Activated CD4-positive, alpha-beta T cell treated with anti-CD3 and anti-CD28 coated beads, Interleukin-2, amount 50 U/mL, for 4 hours (primary cell): ENCODE data around the gene MYBPC1.
"Not testable (repeated sequence)": the region's sequence is repeated elsewhere in the genome, so short reads cannot be mapped to it uniquely, and the experiment has no call there.

Experiments
- DNase-seq, 2 experiments: peaks; one replicate each; pipeline ENCODE4 v3.0.0-alpha.2; 2020

MYBPC1 gene

DNA sequence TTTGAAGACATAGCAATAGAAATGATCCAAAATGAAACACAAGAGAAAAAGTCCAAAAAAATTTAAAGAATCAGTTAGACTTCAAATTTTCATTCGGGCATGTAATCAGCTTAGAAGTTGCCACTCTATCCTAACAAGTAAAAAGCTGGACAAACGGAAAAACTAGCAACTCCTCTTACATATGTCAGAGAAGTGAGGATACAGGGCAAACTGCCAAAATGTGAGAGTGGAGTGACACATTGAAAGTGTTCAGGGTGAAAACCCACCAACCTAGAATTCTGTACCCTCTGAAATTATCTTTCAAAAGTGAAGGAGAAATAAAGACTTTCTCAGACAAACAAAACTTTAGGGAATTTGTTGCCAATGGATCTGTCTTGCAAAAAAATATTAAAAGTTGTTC lies 60.6 kb downstream of the MYBPC1 start:
- DNase-seq: no peak

- not testable (repeated sequence) for DNase-seq
Measured at GRCh38 chr12:101660662-101661061, 65.9 kb downstream of the MYBPC1 start.

- DNase-seq: no peak
Measured at GRCh38 chr12:101663298-101663697, 68.5 kb downstream of the MYBPC1 start.

GRCh38 chr12:101664992-101665391 lies 70.2 kb downstream of the MYBPC1 start:
- no peak for DNase-seq

DNA sequence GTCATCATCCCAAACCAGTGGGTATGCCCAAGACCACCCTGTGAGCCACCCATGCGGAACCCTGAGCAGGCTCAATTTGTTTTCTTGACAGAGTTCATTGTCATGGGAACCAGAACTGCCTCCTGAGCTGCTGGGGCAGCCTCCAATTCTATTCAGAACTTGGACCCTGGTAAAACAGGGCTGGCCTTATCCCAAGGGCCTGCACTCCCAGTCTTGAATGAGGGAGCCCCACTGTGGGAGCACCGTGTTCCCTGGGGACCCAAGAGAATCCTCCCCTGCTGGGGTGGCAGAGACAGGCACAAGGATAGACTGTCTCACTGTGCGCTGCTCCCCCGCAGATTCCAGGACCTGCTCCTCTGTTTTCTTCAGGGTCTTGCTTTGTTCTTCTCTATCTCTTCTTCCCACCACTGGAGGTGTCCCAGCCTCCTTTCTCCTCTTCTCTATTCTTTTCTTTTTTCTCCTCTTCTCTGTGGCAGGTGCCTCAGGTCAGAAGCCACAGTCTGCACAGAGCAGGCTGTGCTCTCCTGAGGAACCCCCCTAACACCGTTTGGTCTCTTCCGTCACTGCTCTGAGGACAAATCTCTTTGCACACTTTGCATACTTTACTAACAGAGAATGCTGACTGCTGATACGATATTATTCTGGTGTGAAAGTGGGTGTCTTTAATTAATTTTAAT lies 71.4 kb downstream of the MYBPC1 start:
- no peak for DNase-seq

GRCh38 chr12:101667591-101667990 lies 72.8 kb downstream of the MYBPC1 start:
- DNase-seq: no peak

GRCh38 chr12:101670007-101670671 lies 75.4 kb downstream of the MYBPC1 start:
- peak in 1 of 2 experiments; percentile 4 for DNase-seq

DNA sequence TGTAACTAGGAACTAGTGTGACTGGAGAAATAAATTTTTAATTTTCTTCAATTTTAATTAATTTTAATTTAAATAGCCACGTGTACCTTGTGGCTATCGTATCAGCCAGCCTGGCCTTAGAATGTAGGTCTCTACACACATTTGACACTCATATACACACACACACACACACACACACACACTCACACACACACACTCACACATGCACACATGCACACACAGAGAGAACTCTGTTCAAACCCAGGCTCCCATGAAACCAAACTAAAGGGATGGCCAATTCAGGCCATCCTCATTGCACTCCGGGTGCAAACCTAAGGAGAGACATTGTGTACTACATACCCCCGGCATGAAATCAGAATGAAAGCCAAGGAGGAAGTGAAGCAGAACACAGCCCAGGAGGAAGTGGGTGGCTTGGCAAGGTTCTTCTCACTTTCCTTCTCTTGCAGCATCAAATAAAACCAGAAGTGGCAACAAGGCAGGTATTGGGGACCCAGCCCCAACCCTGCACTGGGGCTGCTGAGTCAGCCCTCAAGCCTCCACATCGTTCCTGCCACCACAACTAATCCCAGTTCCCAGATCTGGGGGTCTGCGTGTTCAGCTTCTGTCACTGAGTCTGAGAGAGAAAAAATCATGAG lies 76.5 kb downstream of the MYBPC1 start:
- peak in 1 of 2 experiments; percentile 3 for DNase-seq

GRCh38 chr12:101671833-101672232 lies 77.1 kb downstream of the MYBPC1 start:
- DNase-seq: no peak

- no peak for DNase-seq
Measured at GRCh38 chr12:101675555-101675954, 80.8 kb downstream of the MYBPC1 start.

- DNase-seq: not testable (repeated sequence)
Measured at GRCh38 chr12:101676497-101676896, 81.7 kb downstream of the MYBPC1 start.

DNA sequence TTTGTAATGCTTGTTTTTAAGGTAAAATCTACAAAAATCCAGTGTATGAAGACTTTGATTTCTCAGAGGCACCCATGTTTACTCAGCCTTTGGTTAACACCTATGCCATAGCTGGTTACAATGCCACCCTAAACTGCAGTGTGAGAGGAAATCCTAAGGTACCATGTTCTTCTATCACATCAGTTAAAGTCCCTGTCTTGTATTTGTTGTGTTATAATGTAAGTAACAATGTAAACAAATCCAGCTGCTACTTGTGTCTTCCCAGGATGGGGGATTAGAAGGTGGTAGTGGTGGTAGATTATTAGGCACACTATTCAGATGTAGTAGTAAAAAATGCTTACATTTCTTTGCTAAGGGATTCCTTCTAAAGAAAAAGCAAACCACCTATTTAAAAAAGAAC lies 83.3 kb downstream of the MYBPC1 start:
- no peak for DNase-seq

- DNase-seq: no peak
Measured at GRCh38 chr12:101680240-101680639, 85.5 kb downstream of the MYBPC1 start.

DNA sequence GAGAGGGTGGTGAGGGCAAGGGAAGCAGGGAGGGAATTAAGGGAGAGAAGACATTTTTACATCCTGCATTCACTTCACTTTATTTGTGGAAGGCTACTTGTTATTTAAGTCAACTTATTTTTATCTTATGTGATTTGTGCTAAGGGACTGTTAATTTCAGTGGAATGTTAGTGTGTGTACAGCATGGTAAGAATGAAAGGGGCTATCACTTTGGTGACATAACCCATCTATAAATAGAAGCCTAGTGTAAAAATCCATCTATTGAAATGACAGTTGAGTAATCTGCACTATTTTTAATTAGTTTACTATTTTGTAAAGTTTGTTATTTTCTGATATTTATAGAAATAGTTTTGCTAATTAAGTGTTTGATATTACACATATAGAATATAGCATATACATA lies 85.9 kb downstream of the MYBPC1 start:
- DNase-seq: no peak

DNA sequence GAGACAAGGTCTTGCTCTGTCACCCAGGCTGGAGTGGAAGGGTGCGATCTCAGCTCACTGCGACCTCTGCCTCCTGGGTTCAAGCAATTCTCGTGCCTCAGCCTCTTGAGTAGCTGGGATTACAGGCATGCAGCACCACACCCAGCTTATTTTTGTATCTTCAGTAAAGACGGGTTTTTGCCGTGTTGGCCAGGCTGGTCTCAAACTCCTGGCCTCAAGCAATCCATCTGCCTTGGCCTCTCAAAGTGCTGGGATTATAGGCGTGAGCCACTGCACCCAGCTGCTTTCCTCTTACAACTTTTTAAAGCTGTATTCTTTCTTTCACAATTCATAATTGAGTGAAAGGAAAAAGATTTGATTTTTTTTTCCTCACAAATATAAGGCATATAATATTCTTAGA lies 86.9 kb downstream of the MYBPC1 start:
- DNase-seq: not testable (repeated sequence)

GRCh38 chr12:101685092-101685491 lies 90.3 kb downstream of the MYBPC1 start:
- no peak for DNase-seq

GRCh38 chr12:101686176-101686575 lies 91.4 kb downstream of the MYBPC1 start:
- no peak for DNase-seq

DNA sequence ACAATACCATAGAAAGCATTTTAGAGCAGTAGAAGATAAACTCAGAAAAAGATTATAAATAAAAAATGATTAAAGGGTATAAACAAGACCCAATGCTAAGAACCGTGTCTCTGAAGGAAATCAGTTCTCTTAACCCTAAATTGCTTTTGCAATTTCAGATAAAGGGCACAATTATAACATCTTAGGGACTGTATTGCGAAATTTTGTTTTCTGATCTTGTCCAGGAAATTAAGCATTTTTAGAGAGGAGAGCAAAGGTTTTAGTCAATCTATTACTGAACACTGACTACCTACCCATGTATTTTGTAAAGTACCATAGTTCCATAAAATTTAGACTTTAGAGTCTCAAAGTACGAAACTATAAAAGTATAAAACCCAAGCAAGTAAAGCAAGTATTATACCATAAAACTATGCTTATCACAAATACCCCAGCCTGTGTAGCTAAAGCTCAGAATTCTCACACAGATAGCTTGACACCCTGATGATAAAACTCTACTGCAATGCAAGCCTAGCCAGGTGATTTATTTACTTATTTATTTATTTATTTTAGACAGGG lies 95.8 kb downstream of the MYBPC1 start:
- no peak for DNase-seq

DNA sequence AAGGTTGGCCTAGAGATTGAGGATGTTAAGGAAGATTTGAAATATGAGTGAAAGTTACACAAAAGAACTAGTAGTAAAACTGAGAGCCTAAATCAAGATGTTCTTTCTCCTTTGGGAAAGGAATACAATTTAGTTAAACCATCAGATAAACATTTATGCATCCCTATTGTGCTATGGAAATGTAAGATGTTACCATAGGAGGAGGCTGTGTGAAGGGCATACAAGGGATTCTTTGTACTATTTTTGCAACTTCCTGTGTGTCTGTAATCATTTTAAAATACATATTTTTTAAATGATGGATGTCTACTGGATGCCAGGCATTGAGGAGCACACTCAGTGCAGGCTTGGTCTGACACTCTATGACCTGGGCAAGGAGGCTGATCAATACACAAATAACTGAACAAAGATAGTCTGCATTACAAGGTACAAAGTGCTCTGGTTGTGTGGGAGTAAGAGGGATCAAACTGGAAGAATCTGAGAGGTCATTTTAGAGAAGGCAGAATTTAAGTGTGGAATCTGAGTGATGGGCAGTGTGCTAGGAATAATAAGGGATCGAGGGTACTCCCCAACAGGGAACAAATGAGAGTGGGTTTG lies 96.8 kb downstream of the MYBPC1 start:
- DNase-seq: no peak

GRCh38 chr12:101694297-101694848 lies 99.6 kb downstream of the MYBPC1 start:
- DNase-seq: no peak

GRCh38 chr12:101694986-101695385 lies 100.2 kb downstream of the MYBPC1 start:
- DNase-seq: no peak

DNA sequence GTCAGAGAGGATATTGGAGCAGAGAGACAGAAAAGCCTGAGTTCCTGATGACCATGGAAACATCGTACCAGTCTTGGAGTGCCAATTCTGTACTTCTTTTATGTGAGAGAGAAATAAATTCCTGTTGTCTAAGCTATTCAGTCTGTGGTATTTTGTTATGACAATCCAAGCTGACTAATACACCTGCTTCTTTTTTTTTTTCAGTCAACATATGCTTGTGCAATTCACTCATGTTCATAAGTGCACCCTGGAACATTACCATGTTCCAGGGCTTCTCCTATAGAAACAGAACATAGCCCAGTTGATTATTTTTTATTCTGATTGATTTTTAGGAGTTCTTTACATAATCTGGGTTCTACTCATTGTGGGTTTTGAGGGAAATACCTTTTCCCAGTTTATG lies 100.9 kb downstream of the MYBPC1 start:
- DNase-seq: no peak
